ENCODE results near the gene TUBB1.
A peak's percentile ranks its signal among the peaks of the same experiment; 100 is the strongest.

Gene TUBB1

GRCh38 chr20:58984691-58985090, 34.5 kb upstream of the TUBB1 start:
- Mint-ChIP-seq H3K9me3 (no peaks in the 10 kb centered on the region), H3K27me3 (no peaks in the 10 kb centered on the region), H3K4me3 (no peak overlapping the region), H3K4me1 (ENCODE audit: low read depth) (peaks cover 51% of the 10 kb centered on the region), H3K27ac (peak overlapping the region; percentile 50), H3K36me3 (ENCODE audit: low read depth) (peaks cover 70% of the 10 kb centered on the region)
- DNase-seq: no peak

GRCh38 chr20:58985656-58986055, 33.6 kb upstream of the TUBB1 start:
- H3K27ac Mint-ChIP-seq: peak overlapping the region; percentile 71
- peaks cover 78% of the 10 kb centered on the region for H3K36me3 Mint-ChIP-seq (ENCODE audit: low read depth)
- H3K4me3 Mint-ChIP-seq: no peak overlapping the region
- peaks cover 51% of the 10 kb centered on the region for H3K4me1 Mint-ChIP-seq (ENCODE audit: low read depth)
- no peaks in the 10 kb centered on the region for H3K27me3 Mint-ChIP-seq
- no peaks in the 10 kb centered on the region for H3K9me3 Mint-ChIP-seq
- no peak for DNase-seq

DNA sequence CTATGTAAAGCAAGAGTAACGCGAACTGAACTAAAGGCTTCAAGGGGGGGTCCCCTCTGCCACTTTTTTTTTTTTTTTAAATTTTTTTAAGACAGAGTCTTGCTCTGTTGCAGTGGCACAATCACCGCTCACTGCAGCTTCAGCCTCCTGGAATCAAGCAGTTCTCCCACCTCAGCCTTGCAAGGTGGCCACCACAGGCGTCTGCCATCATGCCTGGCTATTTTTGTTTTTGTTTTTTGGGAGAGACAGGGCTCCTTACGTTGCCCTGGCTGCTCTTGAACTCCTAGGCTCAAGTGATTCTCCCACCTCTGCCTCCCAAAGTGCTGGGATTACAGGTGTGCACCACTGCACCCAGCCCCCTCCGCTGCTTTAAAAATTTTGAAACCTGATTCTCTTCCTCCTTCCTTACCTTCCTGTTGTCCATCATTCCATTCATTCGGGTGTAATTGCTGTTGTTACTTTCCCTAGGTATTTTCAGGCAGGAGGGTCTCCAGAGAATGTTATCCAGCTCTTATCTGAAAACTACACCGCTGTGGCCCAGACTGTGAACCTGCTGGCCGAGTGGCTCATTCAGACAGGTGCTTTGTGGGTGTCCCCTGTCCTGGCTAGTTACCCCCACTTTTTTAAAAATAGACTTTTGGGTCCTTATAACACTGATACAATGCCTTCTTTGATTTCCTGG, 32.8 kb upstream of the TUBB1 start:
- no peaks in the 10 kb centered on the region for H3K27me3 Mint-ChIP-seq
- H3K27ac Mint-ChIP-seq: peak overlapping the region; percentile 70
- H3K36me3 Mint-ChIP-seq (ENCODE audit: low read depth): peaks cover 85% of the 10 kb centered on the region
- no peaks in the 10 kb centered on the region for H3K9me3 Mint-ChIP-seq
- H3K4me1 Mint-ChIP-seq (ENCODE audit: low read depth): peaks cover 51% of the 10 kb centered on the region
- DNase-seq: no peak
- no peak overlapping the region for H3K4me3 Mint-ChIP-seq

DNA sequence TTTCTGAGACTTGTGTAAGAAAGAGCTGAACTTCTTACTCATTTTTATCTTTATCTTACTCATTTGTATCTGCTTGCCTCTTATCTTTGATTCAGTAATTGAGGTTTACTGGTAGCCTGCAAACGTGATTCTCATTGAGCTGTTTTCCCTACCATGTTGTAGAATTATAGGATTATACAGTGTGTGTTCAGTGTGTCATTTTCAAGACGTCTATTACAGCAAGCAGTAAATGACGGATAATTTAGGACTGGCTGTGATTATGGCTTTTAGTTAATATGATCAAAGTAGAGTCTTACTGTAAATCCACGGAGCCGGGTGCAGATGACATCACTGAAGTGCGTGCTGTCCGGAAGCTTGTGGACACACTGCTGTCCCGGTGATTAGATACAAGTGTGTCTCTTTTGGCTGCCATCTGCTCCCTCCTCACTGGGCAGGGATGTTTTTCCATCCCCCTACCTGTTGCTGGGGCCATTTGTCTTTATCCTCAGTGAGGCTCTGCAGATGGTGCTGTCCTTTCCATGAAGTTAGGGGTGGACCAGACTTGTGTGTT, 32.2 kb upstream of the TUBB1 start:
- peaks cover 90% of the 10 kb centered on the region for H3K36me3 Mint-ChIP-seq (ENCODE audit: low read depth)
- no peaks in the 10 kb centered on the region for H3K27me3 Mint-ChIP-seq
- peak overlapping the region; percentile 70 for H3K27ac Mint-ChIP-seq
- H3K9me3 Mint-ChIP-seq: no peaks in the 10 kb centered on the region
- H3K4me1 Mint-ChIP-seq (ENCODE audit: low read depth): peaks cover 51% of the 10 kb centered on the region
- DNase-seq: no peak
- H3K4me3 Mint-ChIP-seq: no peak overlapping the region

DNA sequence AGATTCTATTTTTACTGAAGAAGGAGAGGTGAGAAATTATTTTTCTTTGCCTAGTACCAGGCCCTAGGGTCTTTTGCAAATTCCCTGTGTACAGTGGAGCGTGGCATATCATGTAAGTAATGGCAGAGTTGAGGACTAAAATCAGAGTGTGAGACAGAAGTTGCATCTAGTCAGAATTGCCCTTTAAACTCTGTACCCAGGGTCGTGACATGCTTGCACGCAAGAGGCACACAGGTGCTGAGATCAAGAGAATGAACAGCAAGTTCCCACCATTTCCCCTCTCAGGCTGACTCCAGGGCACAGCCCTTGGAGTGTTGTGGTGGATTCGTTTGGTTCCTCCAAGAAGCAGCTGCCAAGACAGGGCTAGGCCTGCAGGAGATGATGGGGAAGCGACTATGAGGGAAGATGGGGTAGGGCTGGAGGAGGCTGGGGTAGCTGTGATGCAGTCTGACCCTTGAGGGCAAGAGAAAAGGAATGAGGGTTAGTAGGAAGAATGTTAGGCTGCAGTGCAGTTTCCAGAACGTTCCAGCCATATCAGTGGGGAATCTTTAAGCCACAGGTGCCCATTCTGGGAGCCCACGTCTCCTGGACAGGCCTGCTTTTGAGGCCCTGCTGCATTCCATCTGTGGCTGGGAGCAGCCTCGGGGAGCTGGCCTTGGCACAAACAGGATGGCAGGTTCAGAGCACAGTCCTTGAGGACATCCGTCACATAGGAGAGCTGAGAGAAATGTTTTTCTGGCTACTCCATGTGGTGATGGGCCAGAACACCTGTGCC, 31.3 kb upstream of the TUBB1 start:
- Mint-ChIP-seq H3K4me1 (ENCODE audit: low read depth) (peaks cover 43% of the 10 kb centered on the region), H3K4me3 (no peak overlapping the region), H3K27ac (peak overlapping the region; percentile 70), H3K36me3 (ENCODE audit: low read depth) (peaks cover 92% of the 10 kb centered on the region), H3K9me3 (no peaks in the 10 kb centered on the region), H3K27me3 (no peaks in the 10 kb centered on the region)
- DNase-seq: no peak

- Mint-ChIP-seq H3K27me3 (no peaks in the 10 kb centered on the region), H3K27ac (no peak overlapping the region), H3K36me3 (ENCODE audit: low read depth) (peaks cover 94% of the 10 kb centered on the region), H3K4me3 (no peak overlapping the region), H3K9me3 (no peaks in the 10 kb centered on the region), H3K4me1 (ENCODE audit: low read depth) (peaks cover 40% of the 10 kb centered on the region)
- DNase-seq: no peak
Measured at GRCh38 chr20:58988565-58988882, 30.7 kb upstream of the TUBB1 start.

DNA sequence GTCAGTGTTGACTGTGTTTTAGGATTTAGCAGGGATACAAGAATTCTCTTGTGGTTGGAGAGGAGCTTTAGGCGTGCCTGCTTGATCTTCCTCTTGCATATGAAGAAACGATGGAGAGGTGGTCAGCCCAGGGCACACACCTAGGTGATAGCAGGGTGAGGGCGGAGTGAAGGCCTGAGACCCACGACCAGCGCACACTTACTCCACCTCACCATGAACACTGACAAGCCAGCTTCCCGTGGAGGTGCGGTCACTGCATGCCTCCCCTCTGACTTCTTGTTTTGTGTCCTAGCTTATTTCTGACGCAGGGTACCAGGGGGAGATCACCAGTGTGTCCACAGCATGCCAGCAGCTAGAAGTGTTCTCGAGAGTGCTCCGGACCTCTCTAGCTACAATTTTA, 30.0 kb upstream of the TUBB1 start:
- H3K4me3 Mint-ChIP-seq: no peak overlapping the region
- H3K27me3 Mint-ChIP-seq: no peaks in the 10 kb centered on the region
- peaks cover 94% of the 10 kb centered on the region for H3K36me3 Mint-ChIP-seq (ENCODE audit: low read depth)
- H3K27ac Mint-ChIP-seq: peak overlapping the region; percentile 42
- H3K9me3 Mint-ChIP-seq: no peaks in the 10 kb centered on the region
- no peak for DNase-seq
- peaks cover 33% of the 10 kb centered on the region for H3K4me1 Mint-ChIP-seq (ENCODE audit: low read depth)

DNA sequence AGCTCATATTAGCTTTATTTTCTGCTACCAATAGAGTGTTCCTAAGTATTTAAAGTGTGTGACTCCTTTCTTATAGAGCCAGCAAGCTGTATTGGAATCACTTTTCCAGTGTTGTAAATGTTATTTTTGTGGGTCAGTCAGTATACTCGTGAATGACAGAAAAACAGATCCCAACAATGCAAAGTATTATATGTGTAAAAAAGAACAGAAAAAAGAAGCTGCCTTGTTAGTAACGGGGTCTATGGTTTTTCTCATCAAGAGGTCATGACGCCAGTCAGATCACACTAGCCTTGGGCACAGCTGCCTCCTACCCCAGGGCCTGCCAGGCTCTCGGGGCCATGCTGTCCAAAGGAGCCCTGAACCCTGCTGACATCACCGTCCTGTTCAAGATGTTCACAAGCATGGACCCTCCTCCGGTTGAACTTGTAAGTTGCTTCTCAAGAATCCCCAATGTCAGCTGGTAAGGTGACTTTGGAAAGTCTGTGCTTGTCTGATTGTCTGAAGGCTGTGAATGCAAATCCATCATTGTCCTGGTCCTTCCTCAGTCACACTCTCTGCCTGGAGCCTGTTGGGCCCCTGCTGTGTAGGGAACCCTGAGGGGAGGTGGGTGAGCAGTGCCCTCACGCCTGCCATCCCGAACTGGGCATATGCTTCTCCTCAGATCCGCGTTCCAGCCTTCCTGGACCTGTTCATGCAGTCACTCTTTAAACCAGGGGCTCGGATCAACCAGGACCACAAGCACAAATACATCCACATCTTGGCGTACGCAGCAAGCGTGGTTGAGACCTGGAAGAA, 28.4 kb upstream of the TUBB1 start:
- no peaks in the 10 kb centered on the region for H3K27me3 Mint-ChIP-seq
- peaks cover 98% of the 10 kb centered on the region for H3K36me3 Mint-ChIP-seq (ENCODE audit: low read depth)
- no peak for DNase-seq
- H3K9me3 Mint-ChIP-seq: no peaks in the 10 kb centered on the region
- H3K4me1 Mint-ChIP-seq (ENCODE audit: low read depth): peaks cover 18% of the 10 kb centered on the region
- H3K27ac Mint-ChIP-seq: no peak overlapping the region
- H3K4me3 Mint-ChIP-seq: no peak overlapping the region

DNA sequence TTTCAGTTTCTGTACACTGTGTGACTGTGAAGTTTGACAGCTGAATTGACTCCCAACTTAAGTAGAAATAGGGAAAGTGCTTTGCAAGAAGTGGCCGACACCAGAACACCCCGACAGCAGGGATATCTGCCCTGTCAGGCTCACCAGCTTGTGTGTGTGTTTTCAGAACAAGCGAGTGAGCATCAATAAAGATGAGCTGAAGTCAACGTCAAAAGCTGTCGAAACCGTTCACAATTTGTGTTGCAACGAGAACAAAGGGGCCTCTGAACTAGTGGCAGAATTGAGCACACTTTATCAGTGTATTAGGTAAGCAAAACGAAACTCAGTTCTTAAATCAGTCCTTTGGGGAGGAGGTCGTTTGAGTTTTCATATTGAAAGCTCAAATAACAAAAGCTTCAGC, 27.5 kb upstream of the TUBB1 start:
- Mint-ChIP-seq H3K4me1 (ENCODE audit: low read depth) (peaks cover 10% of the 10 kb centered on the region), H3K4me3 (no peak overlapping the region), H3K9me3 (no peaks in the 10 kb centered on the region), H3K27me3 (no peaks in the 10 kb centered on the region), H3K27ac (peak overlapping the region; percentile 10), H3K36me3 (ENCODE audit: low read depth) (peaks cover 98% of the 10 kb centered on the region)
- DNase-seq: no peak

- H3K4me3 Mint-ChIP-seq: no peak overlapping the region
- no peaks in the 10 kb centered on the region for H3K9me3 Mint-ChIP-seq
- no peak for DNase-seq
- peaks cover 2% of the 10 kb centered on the region for H3K4me1 Mint-ChIP-seq (ENCODE audit: low read depth)
- no peaks in the 10 kb centered on the region for H3K27me3 Mint-ChIP-seq
- peaks cover 98% of the 10 kb centered on the region for H3K36me3 Mint-ChIP-seq (ENCODE audit: low read depth)
- H3K27ac Mint-ChIP-seq: no peak overlapping the region
Measured at GRCh38 chr20:58992911-58993310, 26.3 kb upstream of the TUBB1 start.

GRCh38 chr20:58993332-58994248, 25.6 kb upstream of the TUBB1 start:
- no peaks in the 10 kb centered on the region for H3K9me3 Mint-ChIP-seq
- H3K4me3 Mint-ChIP-seq: no peak overlapping the region
- H3K36me3 Mint-ChIP-seq (ENCODE audit: low read depth): peaks cover 95% of the 10 kb centered on the region
- DNase-seq: no peak
- peaks cover 2% of the 10 kb centered on the region for H3K4me1 Mint-ChIP-seq (ENCODE audit: low read depth)
- H3K27me3 Mint-ChIP-seq: no peaks in the 10 kb centered on the region
- H3K27ac Mint-ChIP-seq: peak overlapping the region; percentile 37

DNA sequence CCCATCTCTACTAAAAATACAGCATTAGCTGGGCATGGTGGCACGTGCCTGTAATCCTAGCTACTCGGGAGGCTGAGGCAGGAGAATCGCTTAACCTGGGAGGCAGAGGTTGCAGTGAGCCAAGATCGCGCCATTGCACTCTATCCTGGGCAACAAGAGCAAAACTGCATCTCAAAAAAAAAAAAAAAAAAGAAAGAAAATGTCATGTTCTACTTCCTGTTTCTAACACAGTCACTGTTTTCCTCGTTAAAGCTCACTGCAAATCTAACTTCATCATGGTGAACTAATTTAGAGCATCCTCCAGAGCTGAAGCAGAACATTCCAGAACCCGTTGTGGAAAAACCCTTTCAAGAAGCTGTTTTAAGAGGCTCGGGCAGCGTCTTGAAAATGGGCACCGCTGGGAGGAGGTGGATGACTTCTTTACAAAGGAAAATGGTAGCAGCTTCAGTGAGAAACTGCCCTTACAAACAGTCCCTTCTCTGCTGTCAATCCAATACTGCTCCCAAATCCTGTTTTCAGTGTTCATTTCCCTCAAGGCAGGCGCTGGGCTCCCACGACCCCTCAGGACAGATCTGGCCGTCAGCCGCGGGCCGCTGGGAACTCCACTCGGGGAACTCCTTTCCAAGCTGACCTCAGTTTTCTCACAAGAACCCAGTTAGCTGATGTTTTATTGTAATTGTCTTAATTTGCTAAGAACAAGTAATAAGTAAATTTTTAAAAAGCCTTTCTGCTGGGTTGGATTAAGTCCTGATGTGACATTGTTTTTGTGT, 24.7 kb upstream of the TUBB1 start:
- Mint-ChIP-seq H3K4me3 (no peak overlapping the region), H3K36me3 (ENCODE audit: low read depth) (peaks cover 91% of the 10 kb centered on the region), H3K4me1 (ENCODE audit: low read depth) (peaks cover 2% of the 10 kb centered on the region), H3K27ac (peak overlapping the region; percentile 61), H3K27me3 (no peaks in the 10 kb centered on the region), H3K9me3 (no peaks in the 10 kb centered on the region)
- no peak for DNase-seq

GRCh38 chr20:58995461-58996225, 23.6 kb upstream of the TUBB1 start:
- DNase-seq: no peak
- H3K4me3 Mint-ChIP-seq: no peak overlapping the region
- peaks cover 2% of the 10 kb centered on the region for H3K4me1 Mint-ChIP-seq (ENCODE audit: low read depth)
- H3K27ac Mint-ChIP-seq: peak overlapping the region; percentile 79
- peaks cover 86% of the 10 kb centered on the region for H3K36me3 Mint-ChIP-seq (ENCODE audit: low read depth)
- no peaks in the 10 kb centered on the region for H3K27me3 Mint-ChIP-seq
- no peaks in the 10 kb centered on the region for H3K9me3 Mint-ChIP-seq

Data from activated T-cell treated with anti-CD3 and anti-CD28 coated beads, Interleukin-2, amount 50 U/mL, for 24 hours (primary cell).